ENCODE data around the gene SCN2B. TPM values are rescaled to one million over a fixed set of nuclear protein-coding genes. Genes with fewer than 3 reads are reported as not detected.
A peak's percentile ranks its signal among the peaks of the same experiment; 100 is the strongest.

SCN2B gene, protein sequence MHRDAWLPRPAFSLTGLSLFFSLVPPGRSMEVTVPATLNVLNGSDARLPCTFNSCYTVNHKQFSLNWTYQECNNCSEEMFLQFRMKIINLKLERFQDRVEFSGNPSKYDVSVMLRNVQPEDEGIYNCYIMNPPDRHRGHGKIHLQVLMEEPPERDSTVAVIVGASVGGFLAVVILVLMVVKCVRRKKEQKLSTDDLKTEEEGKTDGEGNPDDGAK
- not detected for total RNA-seq

- no peak for ATAC-seq
- Mint-ChIP-seq H3K27me3 (peaks cover 17 to 21% of the 10 kb centered on the region in 2 donors), H3K36me3 (no peaks in the 10 kb centered on the region), H3K27ac (no peak within 1 kb of the TSS), H3K4me1 (ENCODE audit: low read depth in 2 of 2) (no peaks in the 10 kb centered on the region), H3K9me3 (no peaks in the 10 kb centered on the region), H3K4me3 (no peak within 1 kb of the TSS)
- no peak for DNase-seq (ENCODE audit: low spot score)
These were observed at the start of gene SCN2B for GRCh38 chr11:118175993-118176777. SCN2B (minus strand) TSS chr11:118176639; CDS start chr11:118176431, 208 bp downstream.

DNA sequence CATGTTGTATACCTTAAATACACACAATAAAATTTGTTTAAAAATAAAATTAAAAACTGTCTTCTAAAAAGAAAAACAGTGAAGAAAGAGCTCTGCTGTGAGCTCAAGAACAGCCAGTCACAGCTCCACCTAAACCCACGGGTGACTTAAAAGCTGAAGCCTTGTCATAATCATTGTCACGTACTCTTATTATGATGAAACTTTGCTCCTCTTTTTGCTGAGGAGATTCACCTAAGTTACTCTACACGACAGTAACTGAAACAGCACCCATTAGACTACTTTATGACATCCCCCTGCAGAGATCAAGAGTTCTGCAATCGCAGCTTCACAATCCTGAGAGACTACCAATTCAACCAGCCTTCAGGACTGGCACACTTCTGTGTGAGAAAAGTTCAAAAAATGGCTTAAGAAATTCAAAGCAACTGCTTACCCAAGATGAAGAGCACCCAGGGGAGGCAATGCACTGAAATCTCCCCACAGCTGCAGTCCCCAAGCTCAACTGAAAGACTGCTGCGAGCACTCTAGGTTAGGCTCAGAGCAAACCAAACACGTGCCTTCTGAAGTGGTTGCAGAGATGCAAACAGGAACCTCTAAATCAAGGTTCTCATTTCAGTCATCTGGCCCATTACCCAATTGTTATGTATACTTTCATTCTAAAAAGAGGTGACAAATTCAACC, 48.2 kb upstream of the SCN2B start, which contains the start of gene JAML:
TSS of gene JAML (minus strand) at position 501 of the 678 bp plus-strand sequence. CDS start 10,145 bp downstream, outside the sequence.
- ATAC-seq: peak; percentile 44 to 66

GRCh38 chr11:118223992-118224391, 47.6 kb upstream of the SCN2B start:
- H3K36me3 Mint-ChIP-seq: peaks cover 6% of the 10 kb centered on the region
- DNase-seq (ENCODE audit: low spot score) (no peak), ATAC-seq (no peak)
- peaks cover 0 to 14% of the 10 kb centered on the region in 2 donors for H3K27me3 Mint-ChIP-seq
- no peaks in the 10 kb centered on the region for H3K9me3 Mint-ChIP-seq
- peak overlapping the region; percentile 67 to 78 for H3K27ac Mint-ChIP-seq
- peaks cover 36 to 65% of the 10 kb centered on the region in 2 donors for H3K4me1 Mint-ChIP-seq (ENCODE audit: low read depth in 2 of 2)
- peak overlapping the region; percentile 76 for H3K4me3 Mint-ChIP-seq

More for the DNA sequence above, 48.2 kb upstream of the SCN2B start, which contains the start of gene JAML:
- Mint-ChIP-seq H3K27ac (peak within 1 kb of the TSS; percentile 67 to 78), H3K36me3 (peaks cover 6% of the 10 kb centered on the region), H3K9me3 (no peaks in the 10 kb centered on the region), H3K4me1 (ENCODE audit: low read depth in 2 of 2) (peaks cover 41 to 61% of the 10 kb centered on the region in 2 donors), H3K27me3 (peaks cover 0 to 11% of the 10 kb centered on the region in 2 donors), H3K4me3 (peak within 1 kb of the TSS; percentile 76)
- DNase-seq (ENCODE audit: low spot score): no peak

- Mint-ChIP-seq H3K4me1 (ENCODE audit: low read depth in 2 of 2) (peaks cover 36 to 63% of the 10 kb centered on the region in 2 donors), H3K27me3 (peaks cover 0 to 17% of the 10 kb centered on the region in 2 donors), H3K27ac (peak overlapping the region; percentile 67 to 78), H3K9me3 (no peaks in the 10 kb centered on the region), H3K4me3 (peak overlapping the region; percentile 76), H3K36me3 (peaks cover 6% of the 10 kb centered on the region)
- DNase-seq (ENCODE audit: low spot score) (no peak), ATAC-seq (no peak)
These were observed 47.1 kb upstream of the SCN2B start for GRCh38 chr11:118223570-118223969.

DNA sequence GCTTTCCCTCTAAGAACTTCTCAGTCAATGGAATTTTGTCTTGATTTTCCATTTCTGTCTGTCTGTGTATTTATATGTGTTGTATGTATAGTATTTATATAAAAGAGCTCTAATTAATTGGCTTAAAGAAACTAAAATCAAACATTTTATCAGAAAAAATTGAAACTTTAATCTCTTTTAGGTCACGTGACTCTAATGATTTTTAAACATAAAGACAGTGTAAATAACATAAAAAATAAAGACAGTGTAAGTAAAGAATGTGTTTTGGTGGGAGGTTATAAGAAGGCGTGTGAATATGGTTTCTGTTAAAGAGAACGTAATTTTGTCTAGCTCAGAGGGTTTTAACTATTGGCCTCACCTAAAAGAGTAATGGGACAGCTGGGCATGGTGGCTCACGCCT, 46.0 kb upstream of the SCN2B start:
- Mint-ChIP-seq H3K4me1 (ENCODE audit: low read depth in 2 of 2) (peaks cover 29 to 61% of the 10 kb centered on the region in 2 donors), H3K4me3 (no peak overlapping the region), H3K9me3 (no peaks in the 10 kb centered on the region), H3K36me3 (peaks cover 6% of the 10 kb centered on the region), H3K27ac (peak overlapping the region; percentile 67 to 78), H3K27me3 (peaks cover 0 to 17% of the 10 kb centered on the region in 2 donors)
- ATAC-seq: no peak
- DNase-seq (ENCODE audit: low spot score): no peak

DNA sequence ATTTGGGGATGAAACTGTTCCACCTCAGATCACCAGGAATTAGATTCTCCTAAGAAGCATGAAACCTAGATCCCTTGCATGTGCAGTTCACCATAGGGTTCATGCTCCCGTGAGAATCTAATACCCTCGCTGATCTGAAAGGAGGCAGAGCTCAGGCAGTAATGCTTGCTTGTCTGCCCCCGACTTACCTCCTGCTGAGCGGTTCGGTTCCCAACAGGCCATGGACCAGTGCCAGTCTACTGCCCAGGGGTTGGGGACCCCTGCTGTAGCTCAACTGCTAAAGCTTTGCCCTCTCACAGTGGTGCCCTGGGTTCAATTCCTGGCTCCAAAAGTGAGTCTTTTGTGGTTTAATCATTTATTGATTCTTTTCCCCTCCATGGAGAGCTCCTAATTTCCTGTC, 45.0 kb upstream of the SCN2B start:
- H3K4me3 Mint-ChIP-seq: no peak overlapping the region
- no peak for ATAC-seq
- H3K27me3 Mint-ChIP-seq: peaks cover 0 to 22% of the 10 kb centered on the region in 2 donors
- peaks cover 26 to 61% of the 10 kb centered on the region in 2 donors for H3K4me1 Mint-ChIP-seq (ENCODE audit: low read depth in 2 of 2)
- no peaks in the 10 kb centered on the region for H3K9me3 Mint-ChIP-seq
- DNase-seq (ENCODE audit: low spot score): no peak
- H3K36me3 Mint-ChIP-seq: peaks cover 6% of the 10 kb centered on the region
- no peak overlapping the region for H3K27ac Mint-ChIP-seq

- DNase-seq (ENCODE audit: low spot score) (no peak), ATAC-seq (no peak)
- Mint-ChIP-seq H3K27ac (peak overlapping the region; percentile 80 to 81), H3K27me3 (peaks cover 0 to 24% of the 10 kb centered on the region in 2 donors), H3K4me3 (peak overlapping the region; percentile 54), H3K36me3 (no peaks in the 10 kb centered on the region), H3K4me1 (ENCODE audit: low read depth in 2 of 2) (peaks cover 23 to 59% of the 10 kb centered on the region in 2 donors), H3K9me3 (no peaks in the 10 kb centered on the region)
These were observed 43.3 kb upstream of the SCN2B start for GRCh38 chr11:118219732-118220131.

DNA sequence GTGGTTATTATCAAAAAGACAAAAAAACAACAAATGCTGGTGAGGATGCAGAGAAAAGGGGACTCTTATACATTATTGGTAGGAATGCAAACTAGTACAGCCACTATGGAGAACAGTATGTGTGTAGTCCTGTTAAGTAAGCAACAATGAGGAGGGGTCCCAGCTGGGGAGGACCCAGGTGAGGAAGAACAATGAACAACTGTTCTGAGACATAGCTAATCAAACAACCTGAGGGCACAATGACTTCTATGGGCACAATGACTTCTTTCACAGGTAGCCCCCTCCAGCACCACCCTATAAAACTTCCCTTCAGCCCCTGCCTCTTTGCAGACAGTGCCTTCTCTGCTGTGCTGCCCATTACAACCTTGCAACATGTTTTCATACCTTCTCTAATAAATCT, 42.8 kb upstream of the SCN2B start:
- DNase-seq (ENCODE audit: low spot score) (no peak), ATAC-seq (no peak)
- H3K9me3 Mint-ChIP-seq: no peaks in the 10 kb centered on the region
- H3K27ac Mint-ChIP-seq: peak overlapping the region; percentile 80 to 81
- peak overlapping the region; percentile 54 for H3K4me3 Mint-ChIP-seq
- peaks cover 23 to 59% of the 10 kb centered on the region in 2 donors for H3K4me1 Mint-ChIP-seq (ENCODE audit: low read depth in 2 of 2)
- H3K27me3 Mint-ChIP-seq: peaks cover 0 to 24% of the 10 kb centered on the region in 2 donors
- no peaks in the 10 kb centered on the region for H3K36me3 Mint-ChIP-seq

- peak overlapping the region; percentile 76 for H3K4me3 Mint-ChIP-seq
- H3K27me3 Mint-ChIP-seq: peaks cover 7 to 37% of the 10 kb centered on the region in 2 donors
- H3K4me1 Mint-ChIP-seq (ENCODE audit: low read depth in 2 of 2): peaks cover 24 to 65% of the 10 kb centered on the region in 2 donors
- H3K36me3 Mint-ChIP-seq: no peaks in the 10 kb centered on the region
- H3K27ac Mint-ChIP-seq: peak overlapping the region; percentile 80 to 81
- DNase-seq (ENCODE audit: low spot score): no peak
- peak in 1 of 2 donors; percentile 76 for ATAC-seq
- H3K9me3 Mint-ChIP-seq: no peaks in the 10 kb centered on the region
These were observed 41.1 kb upstream of the SCN2B start for GRCh38 chr11:118217575-118217974.

DNA sequence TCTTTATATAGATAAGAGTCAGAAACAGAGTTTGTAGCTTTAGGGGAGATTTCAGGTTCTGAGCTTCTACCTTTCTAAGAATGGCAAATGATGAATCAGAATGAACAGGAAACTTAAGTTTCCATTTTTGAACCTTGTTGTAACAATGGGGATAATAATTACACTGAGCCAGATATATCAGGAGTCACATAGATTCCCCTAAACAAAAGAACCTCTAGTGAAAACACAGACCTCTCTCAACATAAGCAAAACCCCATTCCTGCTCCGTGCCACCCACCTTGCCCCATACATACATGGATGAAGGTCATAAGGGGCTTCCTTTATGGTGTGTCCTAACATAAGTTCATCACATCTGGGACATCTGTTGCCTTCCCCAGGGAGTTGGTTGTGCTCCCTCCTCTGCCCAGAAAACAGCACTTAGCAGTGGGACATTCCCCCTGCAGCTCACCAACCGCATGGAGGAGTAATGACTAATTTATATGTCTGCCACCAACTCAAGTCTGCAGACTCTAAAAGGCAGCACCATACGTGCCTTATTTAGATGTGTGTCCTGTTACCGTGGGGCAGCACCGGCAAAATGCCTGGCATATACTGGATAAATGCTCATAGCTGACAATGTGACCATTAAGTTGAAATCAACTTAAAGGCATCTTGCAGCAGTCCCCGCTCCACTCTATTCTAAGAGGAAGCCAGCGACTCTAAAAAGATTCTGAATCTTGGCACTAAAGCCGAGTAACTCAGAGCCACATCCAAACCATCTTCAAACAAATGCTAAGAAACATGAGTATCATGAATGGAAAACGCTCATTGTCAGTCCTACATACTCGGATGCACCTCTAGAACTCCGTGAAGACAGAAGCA, 40.4 kb upstream of the SCN2B start:
- DNase-seq (ENCODE audit: low spot score) (no peak), ATAC-seq (peak in 1 of 2 donors; percentile 83)
- Mint-ChIP-seq H3K9me3 (no peaks in the 10 kb centered on the region), H3K27me3 (peaks cover 8 to 39% of the 10 kb centered on the region in 2 donors), H3K36me3 (no peaks in the 10 kb centered on the region), H3K4me3 (peak overlapping the region; percentile 76), H3K4me1 (ENCODE audit: low read depth in 2 of 2) (peaks cover 24 to 66% of the 10 kb centered on the region in 2 donors), H3K27ac (peak overlapping the region; percentile 80 to 81)

GRCh38 chr11:118215765-118216164, 39.3 kb upstream of the SCN2B start:
- no peaks in the 10 kb centered on the region for H3K36me3 Mint-ChIP-seq
- H3K27ac Mint-ChIP-seq: peak overlapping the region; percentile 80 to 81
- H3K27me3 Mint-ChIP-seq: peaks cover 8 to 39% of the 10 kb centered on the region in 2 donors
- H3K4me3 Mint-ChIP-seq: peak overlapping the region; percentile 30
- ATAC-seq: no peak
- DNase-seq (ENCODE audit: low spot score): no peak
- H3K9me3 Mint-ChIP-seq: no peaks in the 10 kb centered on the region
- peaks cover 24 to 66% of the 10 kb centered on the region in 2 donors for H3K4me1 Mint-ChIP-seq (ENCODE audit: low read depth in 2 of 2)

DNA sequence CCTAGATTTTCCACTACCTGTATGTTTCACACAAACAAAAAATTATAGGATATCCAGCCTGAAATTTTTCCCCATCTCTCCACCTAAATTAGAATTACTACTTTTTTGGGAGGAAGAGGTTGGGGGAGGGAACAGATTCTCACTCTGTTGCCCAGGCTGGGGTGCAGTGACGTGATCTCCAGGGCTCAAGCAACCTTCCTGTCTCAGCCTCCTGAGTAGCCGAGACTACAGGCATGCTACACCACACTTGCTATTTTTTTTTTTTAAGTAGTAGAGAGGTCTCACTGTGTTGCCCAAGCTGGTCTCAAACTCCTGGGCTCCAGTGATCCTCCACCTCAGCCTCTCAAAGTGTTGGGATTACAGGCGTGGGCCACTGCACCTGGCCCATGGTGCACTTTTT, 38.8 kb upstream of the SCN2B start:
- peak in 1 of 2 donors; percentile 50 for ATAC-seq
- peaks cover 8 to 37% of the 10 kb centered on the region in 2 donors for H3K27me3 Mint-ChIP-seq
- no peak for DNase-seq (ENCODE audit: low spot score)
- peaks cover 24 to 66% of the 10 kb centered on the region in 2 donors for H3K4me1 Mint-ChIP-seq (ENCODE audit: low read depth in 2 of 2)
- H3K9me3 Mint-ChIP-seq: no peaks in the 10 kb centered on the region
- H3K27ac Mint-ChIP-seq: peak overlapping the region; percentile 80 to 81
- no peaks in the 10 kb centered on the region for H3K36me3 Mint-ChIP-seq
- peak overlapping the region; percentile 30 for H3K4me3 Mint-ChIP-seq

All from natural killer cell treated with Interleukin-12 subunit alpha and Interleukin-12 subunit beta and Interleukin-15 and Interleukin-18, amount 100 ng/mL, for 72 hours (primary cell).